NCI-H446 treated with DMSO at 0.1 percent for 48 hours (cell line): Measurements from ENCODE around the gene LGALS9.
A peak's percentile ranks its signal among the peaks of the same experiment; 100 is the strongest.

ENCODE experiments used
- DNase-seq: peaks from one replicate; lab custom pipeline; 2025; lab: John Stamatoyannopoulos, UW

Gene LGALS9

DNA sequence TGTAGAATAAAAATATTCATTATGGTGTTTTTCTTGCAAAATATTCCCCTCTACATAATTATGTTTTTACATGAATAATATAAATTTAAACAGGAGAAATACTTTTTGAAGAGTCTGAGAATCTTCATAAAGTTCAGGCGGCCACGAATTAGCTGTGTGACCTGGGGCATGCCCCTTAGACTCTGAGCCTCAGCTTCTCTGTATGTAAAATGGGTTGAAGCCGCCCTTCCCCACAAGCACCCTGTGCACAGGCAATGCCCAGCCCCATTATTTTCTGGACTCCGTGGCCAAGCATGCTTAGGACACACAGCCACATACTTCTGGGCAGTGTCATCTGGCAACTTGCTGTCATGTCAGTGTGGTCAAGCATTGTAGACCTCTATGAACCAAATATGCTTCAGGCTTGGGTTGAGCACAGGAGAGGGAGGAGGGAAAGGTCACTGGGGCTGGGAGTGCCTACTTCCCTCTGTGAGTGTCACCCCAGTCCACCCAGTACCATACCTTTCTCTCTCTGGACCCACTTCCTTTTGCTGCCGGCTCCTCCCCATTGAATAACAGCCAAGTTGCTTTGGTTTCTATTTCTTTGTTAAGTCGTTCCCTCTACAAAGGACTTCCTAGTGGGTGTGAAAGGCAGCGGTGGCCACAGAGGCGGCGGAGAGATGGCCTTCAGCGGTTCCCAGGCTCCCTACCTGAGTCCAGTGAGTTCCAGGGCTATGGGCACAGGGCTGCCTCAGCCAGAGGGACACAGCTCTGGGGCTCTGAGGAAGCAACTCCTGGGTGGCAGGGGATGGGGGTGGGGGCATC is at the start of gene LGALS9:
Gene LGALS9, plus strand, starts transcription at position 582 of the 804 bp plus-strand sequence. Its CDS starts 78 bp downstream, at position 660.
- no peak for DNase-seq

DNA sequence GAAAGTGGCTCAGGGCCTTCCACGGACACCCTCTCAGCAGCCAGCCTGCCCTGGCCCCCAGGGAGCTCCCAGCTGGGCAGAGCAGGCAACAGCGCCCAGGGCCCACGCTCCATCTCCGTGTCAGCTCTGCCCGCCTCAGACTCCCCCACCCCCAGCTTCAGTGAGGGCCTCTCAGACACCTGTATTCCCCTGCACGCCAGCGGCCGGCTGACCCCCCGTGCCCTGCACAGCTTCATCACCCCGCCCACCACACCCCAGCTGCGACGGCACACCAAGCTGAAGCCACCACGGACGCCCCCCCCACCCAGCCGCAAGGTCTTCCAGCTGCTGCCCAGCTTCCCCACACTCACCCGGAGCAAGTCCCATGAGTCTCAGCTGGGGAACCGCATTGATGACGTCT is 48.3 kb upstream of the LGALS9 start:
- no peak for DNase-seq

DNA sequence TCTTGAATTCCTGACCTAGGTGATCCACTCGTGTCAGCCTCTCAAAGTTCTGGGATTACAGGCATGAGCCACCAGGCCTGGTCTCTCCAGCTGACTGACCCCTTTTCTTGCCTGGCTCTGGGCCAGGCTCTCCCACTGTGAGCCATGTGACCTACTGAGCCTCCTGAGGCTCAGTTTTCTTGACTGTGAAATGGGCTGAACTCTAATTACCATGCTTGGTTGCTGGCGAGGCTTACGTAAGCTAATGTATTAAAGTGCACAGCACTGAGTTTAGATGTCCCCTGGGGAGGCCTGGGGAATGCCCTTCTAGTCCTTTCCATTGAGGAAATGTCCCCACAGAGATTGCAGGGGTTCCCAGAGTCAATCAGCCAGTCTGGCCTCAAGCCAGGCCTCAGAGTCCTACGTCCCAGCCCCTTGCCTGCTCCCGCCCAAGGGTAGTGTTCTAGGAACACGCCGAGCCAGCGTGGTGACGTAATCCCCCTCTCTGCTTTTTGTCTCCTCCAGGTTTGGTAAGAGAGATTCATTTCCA is 45.8 kb upstream of the LGALS9 start:
- no peak for DNase-seq

DNA sequence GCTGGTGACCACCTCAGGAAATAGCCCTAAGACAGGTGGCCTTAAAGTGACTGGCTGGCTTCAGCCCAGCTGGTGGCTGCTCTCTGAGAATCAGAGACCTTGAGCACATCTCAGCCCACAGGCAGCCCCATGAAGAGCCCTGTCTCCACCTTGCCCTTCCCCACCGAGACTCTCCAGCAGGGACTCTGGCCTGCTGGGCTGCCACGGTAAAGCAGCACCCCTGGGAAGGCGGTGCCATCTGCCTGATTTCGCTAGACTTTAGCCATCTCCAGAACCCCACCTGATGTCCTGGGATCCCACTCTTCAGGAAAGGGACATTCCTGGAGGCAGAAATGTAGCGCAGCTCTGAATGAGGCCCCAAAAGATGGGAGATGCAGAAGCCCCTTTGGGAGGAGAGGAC is 45.2 kb upstream of the LGALS9 start:
- no peak for DNase-seq

DNA sequence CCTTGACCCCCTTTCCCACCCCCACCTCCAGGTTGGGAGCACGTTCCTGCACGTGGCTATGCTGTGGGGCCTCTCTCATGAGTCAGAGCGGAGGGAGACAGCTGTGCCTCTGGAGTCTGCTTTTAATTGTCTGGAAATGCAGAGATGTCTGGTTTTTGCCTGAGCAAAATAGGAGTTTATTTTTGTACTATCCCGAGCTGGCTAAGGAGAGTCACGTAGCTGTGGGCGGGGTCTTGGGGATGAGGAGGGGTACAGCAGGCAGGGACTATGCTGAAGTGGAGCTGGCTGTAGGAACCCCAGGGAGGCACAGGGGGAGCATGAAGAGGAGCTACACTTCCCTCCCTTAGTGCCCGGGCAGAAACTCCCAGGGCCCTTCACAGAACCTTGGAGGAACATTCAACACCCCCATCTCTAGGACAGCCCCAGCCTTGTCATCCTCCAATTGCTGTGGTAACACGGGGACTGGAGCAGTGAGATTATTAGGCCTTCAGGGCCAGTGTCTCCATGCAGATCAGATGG is 44.7 kb upstream of the LGALS9 start:
- DNase-seq: no peak

DNA sequence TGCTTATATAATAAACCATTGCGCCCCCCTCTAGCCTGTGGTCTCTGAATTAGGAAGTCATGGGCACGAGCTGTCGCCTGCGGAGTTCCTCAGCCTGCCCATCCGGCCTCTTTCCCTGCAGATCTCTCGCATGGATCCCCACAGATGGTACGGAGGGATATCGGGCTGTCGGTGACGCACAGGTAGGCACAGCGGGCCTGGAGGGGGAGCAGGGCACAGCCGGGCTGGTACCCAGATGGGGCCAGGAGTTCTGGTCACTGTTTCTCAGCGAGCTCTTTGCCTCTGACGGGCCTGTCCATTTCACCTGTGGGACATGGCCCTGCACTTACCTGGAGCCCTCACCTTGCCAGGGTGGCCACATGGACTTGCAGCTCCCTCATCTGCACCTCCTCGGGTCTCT is 42.6 kb upstream of the LGALS9 start:
- DNase-seq: no peak

DNA sequence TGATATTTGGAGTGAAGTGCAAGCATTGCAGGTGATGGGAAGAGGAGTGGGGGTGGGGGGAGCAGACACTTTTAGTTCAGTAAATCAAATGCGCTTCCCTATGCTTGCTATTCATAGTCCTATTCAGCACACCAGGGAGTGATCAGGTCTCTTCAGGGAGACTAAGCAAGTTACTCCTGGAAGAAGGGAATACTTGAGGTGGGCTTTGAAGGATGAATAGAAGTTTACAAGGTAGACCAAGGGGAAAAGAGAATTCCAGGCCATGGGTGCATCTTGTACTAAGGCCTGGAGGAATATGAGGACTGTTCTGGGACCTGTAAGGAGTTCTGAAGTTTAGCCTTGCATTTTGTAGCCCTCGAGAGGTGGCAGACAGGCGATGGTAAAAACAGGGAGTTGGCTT is 40.1 kb upstream of the LGALS9 start:
- DNase-seq: no peak

DNA sequence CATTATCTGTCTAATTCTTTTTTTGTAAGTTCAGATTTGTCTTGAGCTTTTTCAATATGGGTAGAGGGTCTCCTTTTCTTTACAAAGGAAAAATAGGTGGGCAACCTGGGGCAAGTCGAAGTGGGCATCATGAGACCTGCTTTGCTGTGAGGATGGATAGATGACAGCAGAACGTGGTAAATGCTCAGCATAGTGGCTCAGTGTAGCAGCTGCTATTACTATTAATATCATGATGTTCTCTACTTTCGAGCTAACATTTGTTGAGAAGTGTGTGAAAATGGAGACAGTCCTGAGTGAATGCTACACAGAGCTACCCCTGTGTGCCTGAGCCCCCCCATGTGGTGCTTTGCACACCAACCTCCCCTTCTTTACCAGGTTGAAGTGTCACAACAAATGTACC is 39.0 kb upstream of the LGALS9 start:
- no peak for DNase-seq

DNA sequence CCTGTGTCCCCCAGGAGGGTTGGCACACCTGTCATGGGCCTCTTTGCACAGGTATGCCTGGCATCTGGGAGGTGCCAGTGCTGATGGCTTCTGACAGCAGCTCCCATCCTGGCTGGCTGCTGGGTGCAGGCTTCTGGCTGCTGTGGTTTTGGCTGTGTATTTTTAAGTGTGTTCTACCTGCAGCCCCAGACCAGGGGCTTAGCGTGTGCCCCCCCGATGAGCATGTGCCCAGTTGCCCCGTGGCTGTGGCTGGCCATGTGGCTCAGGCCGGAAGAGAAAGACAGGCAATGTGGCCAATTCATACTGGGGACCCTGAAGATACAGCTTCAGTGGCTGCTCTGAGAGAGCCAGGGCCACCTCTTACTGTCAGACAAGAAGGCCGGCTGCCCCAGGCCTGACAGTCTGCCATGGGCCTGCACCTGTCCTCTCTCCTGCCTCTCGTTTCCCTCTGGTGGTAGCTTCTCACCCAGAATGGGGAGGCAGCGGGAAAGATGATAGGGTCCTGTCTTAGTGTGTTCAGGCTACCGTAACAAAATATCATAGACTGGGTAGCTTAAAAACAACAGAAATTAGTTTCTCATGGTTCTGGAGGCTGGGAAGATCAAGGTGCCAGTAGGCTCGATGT is 37.6 kb upstream of the LGALS9 start:
- no peak for DNase-seq

DNA sequence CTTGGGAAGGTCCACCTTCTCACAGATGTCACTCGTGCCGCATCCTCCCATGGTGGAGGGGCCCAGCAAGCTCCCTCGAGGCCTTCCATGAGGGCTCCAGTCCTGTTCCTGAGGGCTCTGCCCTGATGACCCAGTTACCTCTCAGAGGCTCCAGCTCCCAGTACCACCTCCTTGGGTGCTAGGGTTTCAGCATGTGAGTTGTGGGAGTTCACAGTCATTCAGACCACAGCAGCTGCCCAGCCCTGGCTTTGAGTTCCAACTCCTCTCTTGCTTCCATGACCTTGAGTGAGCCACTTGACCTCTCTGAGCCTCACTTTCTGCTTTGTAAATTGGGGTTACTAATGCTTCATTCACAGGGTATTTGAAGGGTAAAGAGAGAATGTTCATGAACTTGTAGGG is 37.1 kb upstream of the LGALS9 start:
- DNase-seq: no peak

DNA sequence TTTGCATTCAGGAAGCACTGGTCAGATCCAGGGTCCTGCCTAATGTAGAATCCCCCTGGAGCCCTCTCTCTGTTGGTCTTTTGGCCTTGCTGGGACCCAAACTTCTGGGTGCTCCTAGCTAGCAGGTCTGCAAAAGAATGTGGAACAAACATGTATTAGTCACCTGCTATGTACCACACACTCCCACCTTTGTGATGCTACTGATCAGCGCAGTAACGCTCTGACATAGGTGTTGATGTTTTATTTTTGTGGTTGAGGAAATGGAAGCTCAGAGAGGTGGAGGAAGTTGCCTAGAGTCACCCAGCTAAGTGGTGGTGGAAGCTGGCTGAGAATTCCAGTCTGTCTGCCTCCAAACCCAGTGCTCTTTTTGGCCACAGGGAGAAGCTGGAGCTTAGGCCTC is 35.8 kb upstream of the LGALS9 start:
- no peak for DNase-seq

DNA sequence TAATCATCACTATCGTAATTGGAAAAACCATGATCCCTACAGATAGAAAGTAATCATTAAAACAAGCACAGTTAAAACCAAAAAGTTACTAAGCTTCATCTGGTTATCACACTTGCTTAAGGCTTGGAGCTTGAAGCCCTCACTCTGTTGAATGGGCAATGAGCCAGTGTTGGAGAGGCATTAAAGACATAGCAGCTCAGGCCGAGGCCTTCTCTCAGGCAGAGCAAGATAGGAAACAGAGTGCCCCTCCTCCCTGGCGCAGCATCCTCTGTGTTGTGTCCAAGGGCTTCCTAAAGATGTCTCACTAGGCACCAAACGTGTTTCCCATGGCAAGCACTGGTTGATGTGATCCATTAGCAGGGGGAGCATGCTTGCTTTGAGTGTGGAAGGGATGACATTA is 34.9 kb upstream of the LGALS9 start:
- no peak for DNase-seq

DNA sequence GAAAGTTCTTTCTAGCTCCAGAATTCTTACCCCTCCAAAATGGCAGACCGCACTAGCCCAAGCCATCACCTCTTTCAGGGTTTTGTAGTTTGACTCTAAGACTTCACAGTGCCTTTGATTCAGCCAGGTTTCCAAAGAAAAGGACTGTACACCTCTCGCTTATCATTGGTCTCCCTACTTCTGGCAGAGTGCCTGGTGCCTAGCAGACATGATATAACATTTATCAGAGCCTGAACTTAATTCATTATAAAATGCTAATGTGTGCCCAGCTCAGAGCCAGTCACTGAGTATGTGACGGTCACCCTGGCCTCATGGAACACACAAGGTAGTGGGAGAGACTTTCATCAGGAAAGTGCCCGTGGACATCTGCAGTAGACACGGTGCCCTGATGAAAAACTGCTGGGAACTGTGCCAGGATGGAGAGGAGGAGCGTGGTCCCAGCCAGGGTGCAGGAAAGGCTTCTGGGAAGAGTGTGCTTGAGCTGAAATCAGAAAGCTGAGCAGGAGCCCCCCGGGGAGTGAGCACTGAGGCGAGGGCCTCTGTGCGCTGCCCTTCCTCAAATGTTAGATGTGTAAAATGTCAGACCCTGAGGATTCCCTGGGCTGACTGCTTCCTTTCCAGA is 34.3 kb upstream of the LGALS9 start:
- DNase-seq: no peak

DNA sequence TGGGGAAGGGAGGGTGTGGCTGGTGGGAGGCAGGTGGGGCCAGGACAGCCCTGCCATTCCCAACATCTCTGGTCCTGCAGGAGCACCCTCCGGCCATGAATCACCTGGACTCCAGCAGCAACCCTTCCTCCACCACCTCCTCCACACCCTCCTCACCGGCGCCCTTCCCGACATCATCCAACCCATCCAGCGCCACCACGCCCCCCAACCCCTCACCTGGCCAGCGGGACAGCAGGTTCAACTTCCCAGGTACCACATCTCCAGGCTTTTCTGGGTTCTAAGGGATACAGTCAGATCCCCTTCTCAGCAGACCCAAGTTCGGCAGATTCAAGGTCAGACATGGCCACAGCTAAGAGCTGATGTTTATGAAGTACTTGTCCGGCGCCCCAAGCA is 33.8 kb upstream of the LGALS9 start:
- no peak for DNase-seq

DNA sequence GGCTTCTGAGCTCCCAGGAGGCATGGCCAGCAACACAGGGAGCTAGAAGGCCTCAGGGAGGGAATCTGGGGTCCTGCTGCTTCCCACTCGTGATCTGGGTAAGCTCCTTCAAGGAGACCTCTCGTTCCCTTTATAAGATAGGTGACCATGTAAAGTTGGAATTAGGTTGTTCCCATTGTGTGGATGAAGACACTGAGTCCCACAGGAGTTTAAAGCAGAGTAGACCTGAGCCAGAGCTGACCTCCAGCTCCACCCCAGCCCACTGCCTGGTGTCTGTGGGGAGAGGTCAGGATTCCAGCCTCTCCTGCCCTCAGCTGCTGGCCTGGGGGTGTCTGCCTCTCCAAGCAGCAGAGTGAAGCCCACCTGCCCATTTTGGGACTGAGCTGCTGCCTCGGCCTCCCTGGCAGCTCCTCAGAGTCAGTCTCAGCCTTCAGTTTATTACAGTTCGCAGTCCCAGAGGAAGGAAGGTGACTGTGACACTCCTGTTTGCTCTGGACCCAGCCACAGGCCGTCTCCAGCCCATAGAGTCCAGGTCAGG is 33.1 kb upstream of the LGALS9 start:
- DNase-seq: no peak

DNA sequence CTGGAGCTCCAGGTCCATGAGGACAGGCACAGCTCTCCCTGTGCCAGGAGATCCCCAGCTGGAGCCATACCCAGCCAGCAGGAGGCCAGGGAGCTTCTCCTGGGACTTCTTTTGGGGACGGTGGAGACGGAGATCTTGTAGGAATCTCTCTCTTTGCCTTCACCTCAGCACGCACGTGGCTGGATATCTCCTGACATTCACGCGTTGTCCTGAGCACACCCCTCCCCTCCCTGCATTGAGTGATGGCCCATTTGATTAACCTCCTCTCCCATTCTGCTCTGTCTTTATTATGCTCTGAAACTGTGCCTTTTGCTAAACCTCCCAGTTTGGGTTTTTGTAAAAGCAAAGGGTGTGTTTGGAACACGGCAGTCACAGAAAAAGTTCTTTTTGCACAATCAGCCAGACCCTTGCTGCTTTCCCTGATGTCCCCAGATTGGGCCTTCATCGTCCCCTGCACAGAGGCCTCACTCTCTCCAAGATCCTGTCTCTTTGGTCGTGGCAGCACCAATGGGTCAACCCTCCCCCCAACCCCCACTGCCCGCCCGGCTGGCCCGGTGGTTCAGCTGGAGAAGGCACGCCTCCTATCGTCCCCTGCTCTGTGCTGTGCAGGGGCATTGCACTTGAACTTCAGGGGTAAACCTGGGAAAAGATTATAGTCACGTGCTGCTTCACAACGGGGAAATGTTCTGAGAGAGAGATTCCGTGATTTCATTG is 32.5 kb upstream of the LGALS9 start:
- no peak for DNase-seq

DNA sequence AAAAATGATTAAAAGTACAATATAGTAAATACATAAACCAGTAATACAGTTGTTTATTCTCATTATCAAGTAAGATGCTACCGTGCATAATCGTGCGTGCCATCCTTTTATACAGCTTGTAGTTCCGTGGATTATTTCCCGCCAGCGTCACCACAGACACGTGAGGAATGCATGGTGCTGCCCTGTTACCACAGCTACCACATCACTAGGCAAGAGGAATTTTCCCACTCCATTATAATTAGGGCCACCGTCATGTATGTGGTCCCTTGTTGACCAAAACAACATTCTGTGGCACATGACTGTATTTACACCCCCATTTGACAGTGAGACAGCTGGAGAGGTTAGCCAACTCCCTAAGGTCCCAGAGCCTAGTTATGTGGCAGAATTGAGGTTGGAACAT is 30.5 kb upstream of the LGALS9 start:
- no peak for DNase-seq

DNA sequence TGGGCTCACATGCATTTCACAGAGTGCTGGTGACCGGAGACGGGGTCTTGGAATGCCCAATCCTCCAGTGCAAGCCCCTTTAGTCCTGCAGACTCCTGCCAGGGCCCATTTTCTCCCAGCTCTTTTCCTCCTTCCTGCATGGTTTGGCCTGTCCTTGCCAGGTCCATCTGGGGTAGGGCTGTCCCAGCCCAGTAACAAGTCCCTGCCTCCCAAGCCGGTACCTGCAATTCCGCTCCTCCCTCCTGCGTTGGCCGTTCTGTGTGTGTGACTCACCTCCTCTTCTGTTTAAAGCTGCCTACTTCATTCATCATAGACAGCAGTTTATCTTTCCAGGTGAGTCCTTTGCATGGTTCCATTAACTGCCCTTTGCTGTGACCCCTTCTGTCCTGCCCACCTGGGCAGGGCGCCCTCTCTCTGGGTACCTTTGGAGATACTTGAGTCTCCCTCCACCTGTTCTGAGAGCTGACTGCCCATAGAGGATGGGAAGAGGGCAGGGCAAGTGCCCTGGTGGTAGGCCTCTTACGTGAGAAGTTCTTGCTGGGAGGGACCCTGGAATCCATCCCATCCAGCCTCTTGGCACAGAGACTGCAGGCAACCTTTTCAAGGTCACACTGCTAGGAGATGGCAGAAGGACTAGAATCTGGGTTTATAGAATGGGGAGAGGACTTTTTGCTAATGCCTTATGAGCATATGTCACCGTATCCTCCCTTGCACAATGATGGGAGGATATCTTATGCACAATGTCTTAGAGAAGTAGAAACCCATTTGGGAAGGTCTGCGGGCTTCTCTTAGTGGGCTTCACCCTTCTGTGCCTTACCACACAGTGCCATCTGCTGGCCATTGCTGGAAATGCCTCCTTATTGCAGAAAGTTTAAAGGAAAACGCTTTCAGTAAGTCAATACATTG is 29.7 kb upstream of the LGALS9 start:
- peak; percentile 25 for DNase-seq

DNA sequence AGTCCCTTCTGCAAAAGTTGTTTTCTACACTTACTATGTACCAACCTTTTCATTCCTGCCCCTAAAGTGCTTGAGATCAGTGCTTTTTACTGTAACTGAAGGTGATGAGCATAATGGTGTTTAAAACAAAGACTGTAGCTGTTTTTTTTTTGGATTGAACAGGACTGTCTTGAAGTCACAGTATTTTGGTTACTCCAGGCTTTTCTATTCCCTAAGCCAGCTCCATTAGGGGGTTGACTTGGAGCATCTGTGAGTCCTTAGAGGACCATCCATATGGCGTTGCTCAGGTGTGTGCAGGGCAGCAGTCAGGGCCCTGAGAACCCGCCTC is 29.0 kb upstream of the LGALS9 start:
- DNase-seq: no peak

DNA sequence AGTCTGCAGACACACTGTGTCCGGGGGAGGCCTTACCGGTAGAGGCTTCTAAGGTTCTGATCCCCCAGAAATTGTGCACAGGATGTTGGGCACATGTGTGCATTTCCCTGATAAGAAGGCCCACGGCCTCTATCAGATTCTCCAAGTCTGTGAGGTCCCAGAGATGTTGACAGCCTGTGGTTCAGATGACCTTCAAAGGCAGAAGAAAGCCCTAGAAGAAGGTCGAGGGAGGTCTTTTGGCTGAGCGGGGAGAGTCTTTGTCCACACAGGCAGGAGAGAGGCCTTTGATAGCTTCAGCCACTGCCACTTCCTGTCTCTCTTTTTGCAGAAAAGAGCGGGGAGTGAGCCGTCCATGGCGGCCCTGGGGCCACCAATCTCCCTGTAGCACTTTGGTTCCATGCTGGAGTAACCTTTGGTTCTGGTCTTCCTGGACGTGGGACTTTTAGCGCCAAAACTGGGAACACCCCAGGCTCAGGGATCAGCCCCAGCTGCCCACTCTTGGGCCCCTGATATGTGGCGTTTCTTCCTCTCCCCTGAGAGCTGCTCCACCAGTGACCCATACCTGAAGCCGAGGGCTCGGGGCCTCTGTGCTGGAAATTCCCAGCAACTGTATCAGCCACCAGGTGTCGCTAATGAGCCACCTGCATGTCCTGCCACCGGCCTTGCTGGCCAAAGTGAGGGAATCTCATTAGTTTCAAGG is 28.1 kb upstream of the LGALS9 start:
- no peak for DNase-seq

DNA sequence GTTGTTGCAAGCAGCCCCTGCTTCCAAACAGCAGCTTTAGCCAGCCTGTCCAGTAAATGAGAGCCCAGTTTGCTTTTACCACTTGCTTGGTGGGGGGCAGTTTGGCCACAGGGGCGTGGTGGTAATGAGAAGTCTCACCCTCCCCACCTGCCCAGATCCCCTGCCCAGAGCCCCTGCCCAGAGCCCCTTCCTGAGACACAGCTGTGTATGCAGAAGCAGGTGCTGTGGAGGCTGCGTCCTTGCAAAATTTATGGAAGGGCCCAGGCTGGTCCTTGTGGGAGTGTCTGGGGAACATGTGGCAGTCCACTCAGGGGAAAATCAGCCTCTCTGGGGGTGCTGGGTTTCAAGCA is 27.6 kb upstream of the LGALS9 start:
- no peak for DNase-seq
